ENCODE measurements around the gene COPB1.

The COPB1 gene

GRCh38 chr11:14518820-14519219 lies 19.2 kb upstream of the COPB1 start:
- Histone ChIP-seq H3K36me3 (ENCODE audit: control insufficient read depth, low read length) (peaks cover 56% of the 10 kb centered on the region), H3K27ac (ENCODE audit: low read depth, low read length) (no peak overlapping the region), H3K9me3 (ENCODE audit: control insufficient read depth, insufficient read depth, low read length) (no peaks in the 10 kb centered on the region), H3K79me2 (ENCODE audit: control insufficient read depth, low read length) (peaks cover 43% of the 10 kb centered on the region), H3K4me3 (ENCODE audit: low read length) (peak overlapping the region; percentile 89), H3K4me2 (ENCODE audit: low read length) (peak overlapping the region; percentile 75), H3K4me1 (ENCODE audit: control insufficient read depth, low read length) (peaks cover 16% of the 10 kb centered on the region), H3F3A (ENCODE audit: control insufficient read depth, insufficient read depth) (peaks cover 9% of the 10 kb centered on the region), H3K9me2 (replicated peaks; ENCODE audit: control insufficient read depth, low read length) (no peaks in the 10 kb centered on the region), H4K20me1 (ENCODE audit: control insufficient read depth, insufficient read depth, low read depth, low read length) (peaks cover 6% of the 10 kb centered on the region; the same call in 1 of the 2 replicates), H3K27me3 (ENCODE audit: control insufficient read depth, low read length) (no peaks in the 10 kb centered on the region)
- no peak for TF ChIP-seq CTCF (IDR thresholded peaks at IDR 0.05; ENCODE audit: low read depth, low read length, poor library complexity, severe bottlenecking)
- TF ChIP-seq EZH2phosphoT487 (IDR thresholded peaks at IDR 0.05; ENCODE audit: borderline replicate concordance, low read length), result no peak

DNA sequence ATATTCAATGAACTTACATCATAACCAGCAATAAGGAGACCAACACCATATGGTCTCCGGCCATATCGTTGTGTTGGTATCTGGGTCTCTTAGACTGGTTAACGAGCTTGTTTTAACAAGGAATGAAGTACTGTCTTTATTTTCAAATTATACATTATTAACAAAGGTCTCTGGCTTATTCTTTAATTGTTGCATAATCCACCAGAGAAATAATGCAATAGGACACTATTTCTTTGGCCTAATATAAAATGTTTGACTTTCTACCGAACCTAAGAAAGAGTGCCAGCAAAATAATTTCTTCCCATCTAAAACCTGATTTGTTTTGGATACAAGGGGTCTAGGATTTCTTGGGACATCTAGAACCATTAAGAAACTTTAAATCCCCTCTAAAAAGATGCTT lies 14.2 kb upstream of the COPB1 start:
- Histone ChIP-seq H3K4me2 (ENCODE audit: low read length) (no peak overlapping the region), H3K4me3 (ENCODE audit: low read length) (no peak overlapping the region), H3K79me2 (ENCODE audit: control insufficient read depth, low read length) (peaks cover 23% of the 10 kb centered on the region), H4K20me1 (ENCODE audit: control insufficient read depth, insufficient read depth, low read depth, low read length) (peaks cover under 1% of the 10 kb centered on the region; the same call in 1 of the 2 replicates), H3K9me3 (ENCODE audit: control insufficient read depth, insufficient read depth, low read length) (no peaks in the 10 kb centered on the region), H3K27me3 (ENCODE audit: control insufficient read depth, low read length) (no peaks in the 10 kb centered on the region), H3K4me1 (ENCODE audit: control insufficient read depth, low read length) (peaks cover 7% of the 10 kb centered on the region), H3K27ac (ENCODE audit: low read depth, low read length) (no peak overlapping the region), H3K36me3 (ENCODE audit: control insufficient read depth, low read length) (peaks cover 91% of the 10 kb centered on the region), H3K9me2 (replicated peaks; ENCODE audit: control insufficient read depth, low read length) (no peaks in the 10 kb centered on the region), H3F3A (ENCODE audit: control insufficient read depth, insufficient read depth) (no peaks in the 10 kb centered on the region; the same call in 1 of the 2 replicates)
- TF ChIP-seq EZH2phosphoT487 (IDR thresholded peaks at IDR 0.05; ENCODE audit: borderline replicate concordance, low read length), result no peak
- TF ChIP-seq CTCF (IDR thresholded peaks at IDR 0.05; ENCODE audit: low read depth, low read length, poor library complexity, severe bottlenecking), result no peak

GRCh38 chr11:14506532-14506931 lies 6.9 kb upstream of the COPB1 start:
- peaks cover 15% of the 10 kb centered on the region for H3F3A ChIP-seq (ENCODE audit: control insufficient read depth, insufficient read depth)
- H3K79me2 ChIP-seq (ENCODE audit: control insufficient read depth, low read length), result no peaks in the 10 kb centered on the region
- no peaks in the 10 kb centered on the region for H3K9me3 ChIP-seq (ENCODE audit: control insufficient read depth, insufficient read depth, low read length)
- H3K27ac ChIP-seq (ENCODE audit: low read depth, low read length), result no peak overlapping the region
- H3K9me2 ChIP-seq (replicated peaks; ENCODE audit: control insufficient read depth, low read length), result no peaks in the 10 kb centered on the region
- TF ChIP-seq EZH2phosphoT487 (IDR thresholded peaks at IDR 0.05; ENCODE audit: borderline replicate concordance, low read length), result no peak
- TF ChIP-seq CTCF (IDR thresholded peaks at IDR 0.05; ENCODE audit: low read depth, low read length, poor library complexity, severe bottlenecking), result no peak
- H3K4me2 ChIP-seq (ENCODE audit: low read length), result no peak overlapping the region
- no peaks in the 10 kb centered on the region for H3K4me1 ChIP-seq (ENCODE audit: control insufficient read depth, low read length)
- no peaks in the 10 kb centered on the region; the same call in 1 of the 2 replicates for H4K20me1 ChIP-seq (ENCODE audit: control insufficient read depth, insufficient read depth, low read depth, low read length)
- no peak overlapping the region for H3K4me3 ChIP-seq (ENCODE audit: low read length)
- H3K27me3 ChIP-seq (ENCODE audit: control insufficient read depth, low read length), result no peaks in the 10 kb centered on the region
- peaks cover 74% of the 10 kb centered on the region for H3K36me3 ChIP-seq (ENCODE audit: control insufficient read depth, low read length)
